IMR-90 (cell line): Measurements from ENCODE around the gene SLC35D3. TPM values are rescaled to one million over a fixed set of nuclear protein-coding genes. Genes with fewer than 3 reads are reported as not detected.

Experiments
- ATAC-seq: fragments of 200-7000 bp; cut with Tn5 transposase; 2 replicates; pipeline ENCODE4 v1.9.1; 2020; ENCODE audit warnings: low read depth, mild to moderate bottlenecking, moderate library complexity
- BruUV-seq: library from RNA; stranded (reverse); fragments of 400-500 nt; replicated peaks from 2 replicates; lab custom pipeline; 2021; lab: Mats Ljungman, UMichigan
- CTCF ChIA-PET: fragments of 300-600 bp; formaldehyde crosslinking; extraction: SDS; loops from one replicate; lab custom pipeline; 2021; ENCODE audit warnings: antibody characterized with exemption; lab: Yijun Ruan, JAX
- POLR2A ChIA-PET: fragments of 300-600 bp; sonication (Branson Sonifier 250); formaldehyde crosslinking; loops from one replicate; lab custom pipeline; 2022; ENCODE audit warnings: antibody characterized with exemption; ENCODE audit not compliant: unreplicated experiment; lab: Charles Lee
- DNase-seq: peaks from one replicate; pipeline ENCODE4 v3.0.0; 2013
- H2AFZ ChIP-seq: replicated peaks from 2 replicates; pipeline ENCODE3; 2013; ENCODE audit warnings: low read length, mild to moderate bottlenecking; ENCODE audit not compliant: poor library complexity
- H2AK5ac ChIP-seq: 2 replicates; pipeline ENCODE4 v1.6.1; 2013; ENCODE audit warnings: low read depth, low read length, inconsistent platforms
- H2AK9ac ChIP-seq: replicated peaks from 2 replicates; pipeline ENCODE3; 2013; ENCODE audit warnings: mild to moderate bottlenecking, low read depth, low read length, moderate library complexity; ENCODE audit not compliant: poor library complexity
- H2BK120ac ChIP-seq: 2 replicates; pipeline ENCODE4 v1.6.1; 2013; ENCODE audit warnings: low read depth, low read length, inconsistent platforms
- H2BK15ac ChIP-seq: 3 replicates; pipeline ENCODE4 v1.6.1; 2013; ENCODE audit warnings: low read depth, low read length, inconsistent platforms
- H2BK20ac ChIP-seq: 2 replicates; pipeline ENCODE4 v1.6.1; 2013; ENCODE audit warnings: low read depth, mild to moderate bottlenecking, inconsistent platforms, low read length, moderate library complexity
- H2BK5ac ChIP-seq: 2 replicates; pipeline ENCODE4 v1.6.1; 2013; ENCODE audit warnings: mild to moderate bottlenecking, low read depth, low read length, inconsistent platforms; ENCODE audit not compliant: poor library complexity, severe bottlenecking
- H3K14ac ChIP-seq: replicated peaks from 2 replicates; pipeline ENCODE4 v1.6.1; 2013; ENCODE audit warnings: low read depth, low read length, inconsistent platforms
- H3K18ac ChIP-seq: 2 replicates; pipeline ENCODE4 v1.6.1; 2013; ENCODE audit warnings: low read depth, low read length, control low read depth
- H3K23ac ChIP-seq: 2 replicates; pipeline ENCODE4 v1.6.1; 2013; ENCODE audit warnings: low read depth, low read length, inconsistent platforms
- H3K27ac ChIP-seq: 2 replicates; pipeline ENCODE4 v1.5.1; 2013; ENCODE audit warnings: mild to moderate bottlenecking, control low read depth, low read length; ENCODE audit not compliant: insufficient read depth
- H3K27me3 ChIP-seq: 2 replicates; pipeline ENCODE4 v1.6.1; 2013; ENCODE audit warnings: low read length; ENCODE audit not compliant: control insufficient read depth, insufficient read depth
- H3K36me3 ChIP-seq: 2 replicates; pipeline ENCODE4 v1.6.1; 2013; ENCODE audit warnings: low read length, mixed read lengths; ENCODE audit not compliant: control insufficient read depth, insufficient read depth
- H3K4ac ChIP-seq: 2 replicates; pipeline ENCODE4 v1.6.1; 2013; ENCODE audit warnings: low read depth, low read length, inconsistent platforms
- H3K4me1 ChIP-seq: 2 replicates; pipeline ENCODE4 v1.6.1; 2013; ENCODE audit warnings: low read length, mixed read lengths; ENCODE audit not compliant: control insufficient read depth, insufficient read depth
- H3K4me2 ChIP-seq: 2 replicates; pipeline ENCODE4 v1.6.1; 2013; ENCODE audit warnings: low read depth, mild to moderate bottlenecking, control low read depth, low read length, moderate library complexity
- H3K4me3 ChIP-seq: 2 replicates; pipeline ENCODE4 v1.5.1; 2013; ENCODE audit warnings: low read depth, mild to moderate bottlenecking, control low read depth, low read length, moderate library complexity; ENCODE audit not compliant: insufficient read depth
- H3K56ac ChIP-seq: 2 replicates; pipeline ENCODE4 v1.6.1; 2013; ENCODE audit warnings: low read length, inconsistent platforms; ENCODE audit not compliant: insufficient read depth; ENCODE audit errors: extremely low read depth
- H3K79me1 ChIP-seq, 2 experiments: 2 replicates each; pipeline ENCODE4 v1.6.1; 2013; ENCODE audit warnings: low read length in 2 of 2, inconsistent platforms in 1 of 2, low read depth in 1 of 2
- H3K9ac ChIP-seq: 2 replicates; pipeline ENCODE4 v1.6.1; 2013; ENCODE audit warnings: low read depth, low read length, control low read depth
- H3K9me1 ChIP-seq: 2 replicates; pipeline ENCODE4 v1.6.1; 2013; ENCODE audit warnings: low read length, inconsistent platforms; ENCODE audit not compliant: insufficient read depth
- H3K9me3 ChIP-seq: 2 replicates; pipeline ENCODE4 v1.6.1; 2013; ENCODE audit warnings: low read length; ENCODE audit not compliant: control insufficient read depth, insufficient read depth
- H4K20me1 ChIP-seq: 2 replicates; pipeline ENCODE4 v1.6.1; 2013; ENCODE audit warnings: low read length, inconsistent platforms; ENCODE audit not compliant: insufficient read depth
- H4K5ac ChIP-seq: 2 replicates; pipeline ENCODE4 v1.6.1; 2013; ENCODE audit warnings: mild to moderate bottlenecking, low read depth, low read length, control low read depth
- H4K8ac ChIP-seq, 2 experiments: 2 replicates each; pipeline ENCODE4 v1.6.1; 2013; ENCODE audit warnings: low read depth in 2 of 2, low read length in 2 of 2, control low read depth in 1 of 2, inconsistent platforms in 1 of 2
- H4K91ac ChIP-seq: 2 replicates; pipeline ENCODE4 v1.6.1; 2013; ENCODE audit warnings: low read depth, low read length, inconsistent platforms; ENCODE audit not compliant: insufficient read depth
- BHLHE40 ChIP-seq: fragments of 150-350 bp; IDR thresholded peaks from 2 replicates; pipeline ENCODE4 v1.6.1; 2016; ENCODE audit warnings: mild to moderate bottlenecking, low read depth, low read length
- RFX5 ChIP-seq: IDR thresholded peaks from 2 replicates; pipeline ENCODE4 v1.8.0; 2012; ENCODE audit warnings: low read depth, mild to moderate bottlenecking, low read length, moderate library complexity
- WGBS, 2 experiments: methylation state at CpG; one replicate each; pipeline versions ENCODE4 v1.1.5 to v1.1.7; 2013; ENCODE audit warnings: missing lambda C conversion rate in 2 of 2; ENCODE audit not compliant: insufficient read length in 1 of 2; ENCODE audit errors: extremely low coverage in 2 of 2; 5-methylcytosine and 5-hydroxymethylcytosine counted together
- dilution Hi-C: fragments of 300-500 bp; cut with HindIII; formaldehyde crosslinking; loops from one replicate; pipeline ENCODE4 v1.14.3; 2018; ENCODE audit warnings: low sequenced_read_pairs; ENCODE audit not compliant: unreplicated experiment
- in situ Hi-C: fragments of 300-500 bp; cut with MboI; formaldehyde crosslinking; loops from 3 replicates; pipeline ENCODE4 v1.14.3; 2019; ENCODE audit warnings: low sequenced_read_pairs, inconsistent platforms, mixed read lengths
- intact Hi-C: fragments of 100-400 bp; cut with micrococcal nuclease; formaldehyde crosslinking; loops from 2 replicates; pipeline ENCODE4 v1.10.0; 2022
- polyA plus RNA-seq, 3 experiments: library from polyadenylated mRNA; depleted of rRNA; stranded (reverse); fragments of >200 nt; gene quantifications; 2 replicates each; pipeline ENCODE4 v1.2.3, GENCODE V29; 2012; ENCODE audit warnings: low replicate concordance in 1 of 3
- total RNA-seq: library from RNA; depleted of rRNA; stranded (reverse); fragments of >200 nt; gene quantifications from 2 replicates; pipeline ENCODE4 v1.2.3, GENCODE V29; 2012

The SLC35D3 gene
- total and polyA plus RNA-seq, 2 of the 4 experiments (the other 2 are of a cell fraction): not detected

GRCh38 chr6:136921381-136921935 is 643 bp upstream of the SLC35D3 start:
- H3K9ac ChIP-seq: no peak overlapping the region
- dilution Hi-C loops: no loop called here
- intact Hi-C loops: no loop called here
- no peak overlapping the region for H2BK120ac ChIP-seq
- no peaks in the 10 kb centered on the region for H4K20me1 ChIP-seq
- H3K79me1 ChIP-seq: no peaks in the 10 kb centered on the region
- POLR2A ChIA-PET: interaction anchor here (0.6 kb wide), 1 partner anchor 16 kb away, joined by 5 read pairs; no protein-coding TSS in a partner anchor
- H2AFZ ChIP-seq: peak overlapping the region; percentile 86
- H3K56ac ChIP-seq: no peak overlapping the region
- H4K8ac ChIP-seq: no peak overlapping the region
- H3K27ac ChIP-seq: no peak overlapping the region
- H3K14ac ChIP-seq: no peak overlapping the region
- ATAC-seq (peak; percentile 53), DNase-seq (no peak)
- H3K4me2 ChIP-seq: peak overlapping the region; percentile 97
- CTCF ChIA-PET: interaction anchor here (0.6 kb wide), 1 partner anchor 371 kb away, joined by 3 read pairs; the partner anchor contains the start of gene MAP7
- peak overlapping the region; percentile 46 for H3K4me3 ChIP-seq
- no peak overlapping the region for H2BK20ac ChIP-seq
- no peaks in the 10 kb centered on the region for H3K9me3 ChIP-seq
- in situ Hi-C loops: no loop called here
- H3K23ac ChIP-seq: no peak overlapping the region
- no peaks in the 10 kb centered on the region; the same call in 1 of the 2 replicates for H3K4me1 ChIP-seq
- no peak overlapping the region for H2BK5ac ChIP-seq
- H3K18ac ChIP-seq: no peak overlapping the region
- no peak overlapping the region for H4K5ac ChIP-seq
- H3K27me3 ChIP-seq: peaks cover 48% of the 10 kb centered on the region
- no peak overlapping the region for H4K91ac ChIP-seq
- no peak overlapping the region for H3K4ac ChIP-seq
- no peak overlapping the region for H2BK15ac ChIP-seq
- no peaks in the 10 kb centered on the region for H3K36me3 ChIP-seq
- no peaks in the 10 kb centered on the region for H3K9me1 ChIP-seq
- no peak overlapping the region for H2AK5ac ChIP-seq
- 0% methylated on average over 12 of the region's 59 CpGs; no CpG with 5 or more reads in 1 of the 2 experiments for whole genome bisulfite sequencing, 2 experiments
- no TSS peak for BruUV-seq
- TF ChIP-seq RFX5 (peak; percentile 73; the same call in 1 of the 2 replicates), BHLHE40 (no peak)
- no peak overlapping the region for H2AK9ac ChIP-seq
